ENCODE data around the gene ERN1. TPM values are rescaled to one million over a fixed set of nuclear protein-coding genes. Genes with fewer than 3 reads are reported as not detected.

ERN1 gene
- polyA plus RNA-seq, 4 donors: 2.2 to 11.3 (median 6.5) TPM

DNA sequence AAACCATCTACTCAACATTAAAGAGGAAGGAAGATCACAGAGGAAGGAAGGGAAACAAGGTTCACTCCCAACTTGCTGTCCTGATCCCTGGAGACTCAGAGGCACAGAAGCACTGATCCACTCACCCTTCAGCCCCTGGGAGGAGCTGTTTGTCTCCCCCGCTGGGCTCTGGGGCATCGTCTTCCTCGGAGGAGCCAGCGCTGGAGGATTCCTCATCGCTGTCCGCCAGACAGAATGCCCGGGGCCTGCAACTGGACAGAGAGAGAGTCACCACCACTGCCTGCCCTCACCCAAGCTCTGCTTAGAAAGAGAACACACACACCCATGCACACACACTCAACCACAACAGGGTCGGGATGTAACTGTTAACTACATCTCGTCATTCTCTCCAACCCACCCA is 24.8 kb upstream of the ERN1 start:
- DNase-seq (no peak), FAIRE-seq (no peak)
- peaks cover 0 to 46% (median 0%) of the 10 kb centered on the region in 3 donors for H3K36me3 ChIP-seq (ENCODE audit: control insufficient read depth in 3 of 3, insufficient read depth in 2 of 3, low read depth in 1 of 3, low read length in 3 of 3)
- H3K4me3 ChIP-seq (ENCODE audit: low read depth in 1 of 3, low read length in 3 of 3): no peak overlapping the region
- H3K27ac ChIP-seq (ENCODE audit: low read depth in 1 of 3, low read length in 2 of 3): no peak overlapping the region
- H3K4me1 ChIP-seq (ENCODE audit: control insufficient read depth in 3 of 3, insufficient read depth in 2 of 3, low read depth in 1 of 3, low read length in 2 of 3): peaks cover 0 to 18% (median 4%) of the 10 kb centered on the region in 3 donors
- no peaks in the 10 kb centered on the region for H3K9me3 ChIP-seq (ENCODE audit: control insufficient read depth in 2 of 2, insufficient read depth in 1 of 2, low read depth in 1 of 2, low read length in 1 of 2)
- WGBS, 3 donors: 76 to 93% (median 88%) methylated on average over 9 of the region's 9 CpGs
- H3K27me3 ChIP-seq (ENCODE audit: control insufficient read depth in 3 of 3, insufficient read depth in 3 of 3, low read length in 3 of 3): no peaks in the 10 kb centered on the region

GRCh38 chr17:64154313-64154695 is 24.4 kb upstream of the ERN1 start:
- FAIRE-seq (no peak), DNase-seq (no peak)
- H3K9me3 ChIP-seq (ENCODE audit: control insufficient read depth in 2 of 2, insufficient read depth in 1 of 2, low read depth in 1 of 2, low read length in 1 of 2): no peaks in the 10 kb centered on the region
- no peaks in the 10 kb centered on the region for H3K27me3 ChIP-seq (ENCODE audit: control insufficient read depth in 3 of 3, insufficient read depth in 3 of 3, low read length in 3 of 3)
- H3K36me3 ChIP-seq (ENCODE audit: control insufficient read depth in 3 of 3, insufficient read depth in 2 of 3, low read depth in 1 of 3, low read length in 3 of 3): peaks cover 0 to 50% (median 0%) of the 10 kb centered on the region in 3 donors
- H3K27ac ChIP-seq (ENCODE audit: low read depth in 1 of 3, low read length in 2 of 3): no peak overlapping the region
- WGBS, 3 donors: 68 to 86% (median 86%) methylated on average over 4 of the region's 4 CpGs
- no peak overlapping the region for H3K4me3 ChIP-seq (ENCODE audit: low read depth in 1 of 3, low read length in 3 of 3)
- peaks cover 0 to 18% (median 4%) of the 10 kb centered on the region in 3 donors for H3K4me1 ChIP-seq (ENCODE audit: control insufficient read depth in 3 of 3, insufficient read depth in 2 of 3, low read depth in 1 of 3, low read length in 2 of 3)

DNA sequence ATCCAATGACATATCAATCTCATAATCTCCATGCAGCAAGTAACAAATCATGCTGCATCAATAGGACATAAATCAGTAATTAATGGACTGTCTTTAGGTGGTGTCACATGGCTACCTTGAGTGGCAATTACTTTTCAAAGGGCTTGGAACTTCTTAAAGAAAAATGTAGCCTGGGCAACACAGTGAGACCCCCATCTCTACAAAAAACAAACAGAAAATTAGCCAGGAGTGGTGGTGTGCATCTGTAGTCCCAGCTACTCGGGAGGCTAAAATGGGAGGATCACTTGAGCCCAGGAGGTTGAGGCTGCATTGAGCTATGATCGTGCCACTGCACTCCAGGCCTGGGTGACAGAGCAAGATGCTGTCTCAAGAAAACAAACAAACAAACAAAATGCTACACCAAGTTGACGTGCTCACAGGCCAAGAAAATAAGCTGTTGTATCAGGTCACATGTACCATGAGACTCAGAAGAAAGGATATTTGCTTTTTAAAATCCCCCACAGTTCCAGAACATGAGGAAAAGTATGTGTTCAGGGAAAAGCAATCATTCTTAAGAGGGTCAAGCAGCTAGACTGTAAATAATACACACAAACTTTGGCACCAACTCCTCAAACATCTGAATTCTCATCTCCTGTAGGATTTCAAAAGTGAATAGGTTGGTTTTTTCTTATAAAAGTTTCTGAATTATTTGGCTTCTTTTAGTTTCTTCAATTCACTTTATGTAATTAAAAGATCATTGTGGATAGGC is 23.8 kb upstream of the ERN1 start:
- no peak for FAIRE-seq
- Histone ChIP-seq H3K4me1 (ENCODE audit: control insufficient read depth in 3 of 3, insufficient read depth in 2 of 3, low read depth in 1 of 3, low read length in 2 of 3) (peaks cover 0 to 16% (median 4%) of the 10 kb centered on the region in 3 donors), H3K27ac (ENCODE audit: low read depth in 1 of 3, low read length in 2 of 3) (no peak overlapping the region)

GRCh38 chr17:64152428-64153125 is 22.6 kb upstream of the ERN1 start:
- WGBS, 3 donors: 85 to 87% (median 86%) methylated on average over 7 of the region's 7 CpGs
- no peak overlapping the region for H3K27ac ChIP-seq (ENCODE audit: low read depth in 1 of 3, low read length in 2 of 3)
- peak in 1 of 2 donors; percentile 43 for DNase-seq
- FAIRE-seq: no peak
- no peaks in the 10 kb centered on the region for H3K27me3 ChIP-seq (ENCODE audit: control insufficient read depth in 3 of 3, insufficient read depth in 3 of 3, low read length in 3 of 3)
- H3K9me3 ChIP-seq (ENCODE audit: control insufficient read depth in 2 of 2, insufficient read depth in 1 of 2, low read depth in 1 of 2, low read length in 1 of 2): no peaks in the 10 kb centered on the region
- peaks cover 0 to 49% (median 0%) of the 10 kb centered on the region in 3 donors for H3K36me3 ChIP-seq (ENCODE audit: control insufficient read depth in 3 of 3, insufficient read depth in 2 of 3, low read depth in 1 of 3, low read length in 3 of 3)
- H3K4me3 ChIP-seq (ENCODE audit: low read depth in 1 of 3, low read length in 3 of 3): no peak overlapping the region
- peaks cover 0 to 12% (median 4%) of the 10 kb centered on the region in 3 donors for H3K4me1 ChIP-seq (ENCODE audit: control insufficient read depth in 3 of 3, insufficient read depth in 2 of 3, low read depth in 1 of 3, low read length in 2 of 3)

More for the DNA sequence above, 23.8 kb upstream of the ERN1 start:
- Histone ChIP-seq H3K9me3 (ENCODE audit: control insufficient read depth in 2 of 2, insufficient read depth in 1 of 2, low read depth in 1 of 2, low read length in 1 of 2) (no peaks in the 10 kb centered on the region), H3K4me3 (ENCODE audit: low read depth in 1 of 3, low read length in 3 of 3) (no peak overlapping the region), H3K36me3 (ENCODE audit: control insufficient read depth in 3 of 3, insufficient read depth in 2 of 3, low read depth in 1 of 3, low read length in 3 of 3) (peaks cover 0 to 47% (median 0%) of the 10 kb centered on the region in 3 donors), H3K27me3 (ENCODE audit: control insufficient read depth in 3 of 3, insufficient read depth in 3 of 3, low read length in 3 of 3) (no peaks in the 10 kb centered on the region)
- no peak for DNase-seq
- WGBS, 3 donors: 86 to 94% (median 92%) methylated on average over 3 of the region's 3 CpGs

GRCh38 chr17:64151016-64151368 is 21.0 kb upstream of the ERN1 start:
- peaks cover 0 to 46% (median 0%) of the 10 kb centered on the region in 3 donors for H3K36me3 ChIP-seq (ENCODE audit: control insufficient read depth in 3 of 3, insufficient read depth in 2 of 3, low read depth in 1 of 3, low read length in 3 of 3)
- 98 to 100% (median 100%) methylated on average over 1 of the region's 1 CpG for WGBS, 3 donors
- H3K4me1 ChIP-seq (ENCODE audit: control insufficient read depth in 3 of 3, insufficient read depth in 2 of 3, low read depth in 1 of 3, low read length in 2 of 3): peaks cover 0 to 17% (median 3%) of the 10 kb centered on the region in 3 donors

GRCh38 chr17:64150237-64151015 is 20.5 kb upstream of the ERN1 start:
- no peak for FAIRE-seq
- no peak overlapping the region for H3K4me3 ChIP-seq (ENCODE audit: low read depth in 1 of 3, low read length in 3 of 3)
- 47 to 72% (median 51%) methylated on average over 5 of the region's 5 CpGs for WGBS, 3 donors
- H3K36me3 ChIP-seq (ENCODE audit: control insufficient read depth in 3 of 3, insufficient read depth in 2 of 3, low read depth in 1 of 3, low read length in 3 of 3): peaks cover 0 to 40% (median 0%) of the 10 kb centered on the region in 3 donors
- H3K27ac ChIP-seq (ENCODE audit: low read depth in 1 of 3, low read length in 2 of 3): peak overlapping the region in 2 of 3 donors; percentile 13 to 32
- peak; percentile 73 to 80 for DNase-seq
- H3K4me1 ChIP-seq (ENCODE audit: control insufficient read depth in 3 of 3, insufficient read depth in 2 of 3, low read depth in 1 of 3, low read length in 2 of 3): peaks cover 0 to 17% (median 3%) of the 10 kb centered on the region in 3 donors
- no peaks in the 10 kb centered on the region for H3K27me3 ChIP-seq (ENCODE audit: control insufficient read depth in 3 of 3, insufficient read depth in 3 of 3, low read length in 3 of 3)
- no peaks in the 10 kb centered on the region for H3K9me3 ChIP-seq (ENCODE audit: control insufficient read depth in 2 of 2, insufficient read depth in 1 of 2, low read depth in 1 of 2, low read length in 1 of 2)

More at GRCh38 chr17:64151016-64151368, 21.0 kb upstream of the ERN1 start:
- DNase-seq (no peak), FAIRE-seq (no peak)
- Histone ChIP-seq H3K9me3 (ENCODE audit: control insufficient read depth in 2 of 2, insufficient read depth in 1 of 2, low read depth in 1 of 2, low read length in 1 of 2) (no peaks in the 10 kb centered on the region), H3K4me3 (ENCODE audit: low read depth in 1 of 3, low read length in 3 of 3) (no peak overlapping the region), H3K27ac (ENCODE audit: low read depth in 1 of 3, low read length in 2 of 3) (no peak overlapping the region), H3K27me3 (ENCODE audit: control insufficient read depth in 3 of 3, insufficient read depth in 3 of 3, low read length in 3 of 3) (no peaks in the 10 kb centered on the region)

DNA sequence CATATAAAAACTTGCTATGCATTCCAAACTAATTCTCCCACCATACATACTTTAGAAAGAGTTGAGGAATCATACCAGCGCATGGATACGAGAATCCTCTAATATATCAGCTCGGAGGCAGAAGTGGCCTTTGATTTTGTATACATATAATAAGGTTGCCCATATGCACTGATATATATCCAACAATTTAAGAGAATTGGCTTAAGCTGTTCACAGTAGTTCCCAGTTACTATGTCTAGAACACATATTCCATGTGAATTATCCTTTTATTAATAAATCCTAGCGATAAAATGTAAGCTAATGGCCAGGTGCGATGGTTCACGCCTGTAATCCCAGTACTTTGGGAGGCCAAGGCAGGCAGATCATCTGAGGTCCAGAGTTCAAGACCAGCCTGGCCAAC is 19.3 kb upstream of the ERN1 start:
- Histone ChIP-seq H3K4me1 (ENCODE audit: control insufficient read depth in 3 of 3, insufficient read depth in 2 of 3, low read depth in 1 of 3, low read length in 2 of 3) (peaks cover 0 to 18% (median 5%) of the 10 kb centered on the region in 3 donors), H3K27ac (ENCODE audit: low read depth in 1 of 3, low read length in 2 of 3) (no peak overlapping the region)
- WGBS, 3 donors: 93 to 98% (median 94%) methylated on average over 6 of the region's 6 CpGs

GRCh38 chr17:64148699-64149098 is 18.8 kb upstream of the ERN1 start:
- Histone ChIP-seq H3K27me3 (ENCODE audit: control insufficient read depth in 3 of 3, insufficient read depth in 3 of 3, low read length in 3 of 3) (no peaks in the 10 kb centered on the region), H3K27ac (ENCODE audit: low read depth in 1 of 3, low read length in 2 of 3) (peak overlapping the region in 1 of 3 donors; percentile 42), H3K4me1 (ENCODE audit: control insufficient read depth in 3 of 3, insufficient read depth in 2 of 3, low read depth in 1 of 3, low read length in 2 of 3) (peaks cover 0 to 20% (median 5%) of the 10 kb centered on the region in 3 donors), H3K4me3 (ENCODE audit: low read depth in 1 of 3, low read length in 3 of 3) (no peak overlapping the region), H3K9me3 (ENCODE audit: control insufficient read depth in 2 of 2, insufficient read depth in 1 of 2, low read depth in 1 of 2, low read length in 1 of 2) (no peaks in the 10 kb centered on the region), H3K36me3 (ENCODE audit: control insufficient read depth in 3 of 3, insufficient read depth in 2 of 3, low read depth in 1 of 3, low read length in 3 of 3) (peaks cover 0 to 29% (median 0%) of the 10 kb centered on the region in 3 donors)
- DNase-seq: no peak
- WGBS, 3 donors: 87 to 92% (median 88%) methylated on average over 4 of the region's 4 CpGs
- FAIRE-seq: no peak

More for the DNA sequence above, 19.3 kb upstream of the ERN1 start:
- Histone ChIP-seq H3K9me3 (ENCODE audit: control insufficient read depth in 2 of 2, insufficient read depth in 1 of 2, low read depth in 1 of 2, low read length in 1 of 2) (no peaks in the 10 kb centered on the region), H3K27me3 (ENCODE audit: control insufficient read depth in 3 of 3, insufficient read depth in 3 of 3, low read length in 3 of 3) (no peaks in the 10 kb centered on the region), H3K36me3 (ENCODE audit: control insufficient read depth in 3 of 3, insufficient read depth in 2 of 3, low read depth in 1 of 3, low read length in 3 of 3) (peaks cover 0 to 31% (median 0%) of the 10 kb centered on the region in 3 donors), H3K4me3 (ENCODE audit: low read depth in 1 of 3, low read length in 3 of 3) (no peak overlapping the region)
- DNase-seq (no peak), FAIRE-seq (no peak)
